ENCODE results near the gene GABARAPL1. TPM values are rescaled to one million over a fixed set of nuclear protein-coding genes. Genes with fewer than 3 reads are reported as not detected.
A peak's percentile ranks its signal among the peaks of the same experiment; 100 is the strongest.

The GABARAPL1 gene
- 213 and 253 TPM in 2 replicates for polyA plus RNA-seq
- 95.7 and 113 TPM in 2 replicates for polyA minus RNA-seq

- Histone ChIP-seq H3F3A (ENCODE audit: insufficient read depth, low read length, poor library complexity, severe bottlenecking) (no peaks in the 10 kb centered on the region), H3K27me3 (ENCODE audit: insufficient read depth, low read depth, low read length) (no peaks in the 10 kb centered on the region), H3K4me2 (ENCODE audit: low read length) (peak within 1 kb of the TSS; percentile 57), H3K9me3 (ENCODE audit: low read length) (no peaks in the 10 kb centered on the region), H3K27ac (ENCODE audit: low read length) (peak within 1 kb of the TSS; percentile 93), H3K4me3 (ENCODE audit: low read length) (peak within 1 kb of the TSS; percentile 96), H3K36me3 (ENCODE audit: insufficient read depth, low read length) (no peaks in the 10 kb centered on the region), H4K20me1 (ENCODE audit: insufficient read depth) (no peaks in the 10 kb centered on the region), H2AFZ (ENCODE audit: low read depth, low read length) (peak within 1 kb of the TSS; percentile 99), H3K9me2 (ENCODE audit: insufficient read depth, low read length) (no peaks in the 10 kb centered on the region), H3K79me2 (replicated peaks; ENCODE audit: insufficient read depth, low read length) (peaks cover 27% of the 10 kb centered on the region), H3K9ac (ENCODE audit: low read length) (peak within 1 kb of the TSS; percentile 99)
- TF ChIP-seq TAF1 (IDR thresholded peaks at IDR 0.05; ENCODE audit: low read depth) (no peak), MXI1 (conservative IDR thresholded peaks at IDR 0.05; ENCODE audit: poor library complexity, severe bottlenecking) (no peak), EP300 (conservative IDR thresholded peaks at IDR 0.05; ENCODE audit: poor library complexity, severe bottlenecking) (no peak), SMC3 (conservative IDR thresholded peaks at IDR 0.05; ENCODE audit: poor library complexity) (no peak), POLR2AphosphoS5 (IDR thresholded peaks at IDR 0.05) (peak; percentile 81), RAD21 (conservative IDR thresholded peaks at IDR 0.05) (no peak), EZH2 (IDR thresholded peaks at IDR 0.05; ENCODE audit: borderline replicate concordance, insufficient read depth, low read length, poor library complexity, severe bottlenecking) (no peak), REST (IDR thresholded peaks at IDR 0.05; ENCODE audit: borderline replicate concordance) (peak; percentile 65), CTCF (IDR thresholded peaks at IDR 0.05; ENCODE audit: poor library complexity, severe bottlenecking) (no peak)
Measured at GRCh38 chr12:10212739-10213131, at the start of gene GABARAPL1. GABARAPL1 (plus strand) TSS chr12:10212877; CDS start chr12:10213130, 253 bp downstream.

GRCh38 chr12:10163084-10163483, 49.6 kb upstream of the GABARAPL1 start:
- no peaks in the 10 kb centered on the region for H3F3A ChIP-seq (ENCODE audit: insufficient read depth, low read length, poor library complexity, severe bottlenecking)
- peaks cover 2% of the 10 kb centered on the region for H3K9me3 ChIP-seq (ENCODE audit: low read length)
- no peak overlapping the region for H3K4me3 ChIP-seq (ENCODE audit: low read length)
- no peak overlapping the region for H3K9ac ChIP-seq (ENCODE audit: low read length)
- no peaks in the 10 kb centered on the region for H3K79me2 ChIP-seq (replicated peaks; ENCODE audit: insufficient read depth, low read length)
- no peak overlapping the region for H2AFZ ChIP-seq (ENCODE audit: low read depth, low read length)
- TF ChIP-seq TAF1 (IDR thresholded peaks at IDR 0.05; ENCODE audit: low read depth), result no peak
- TF ChIP-seq CTCF (IDR thresholded peaks at IDR 0.05; ENCODE audit: poor library complexity, severe bottlenecking), result no peak
- no peak for TF ChIP-seq EP300 (conservative IDR thresholded peaks at IDR 0.05; ENCODE audit: poor library complexity, severe bottlenecking)
- TF ChIP-seq RAD21 (conservative IDR thresholded peaks at IDR 0.05), result no peak
- TF ChIP-seq REST (IDR thresholded peaks at IDR 0.05; ENCODE audit: borderline replicate concordance), result no peak
- TF ChIP-seq MXI1 (conservative IDR thresholded peaks at IDR 0.05; ENCODE audit: poor library complexity, severe bottlenecking), result no peak
- no peak for TF ChIP-seq EZH2 (IDR thresholded peaks at IDR 0.05; ENCODE audit: borderline replicate concordance, insufficient read depth, low read length, poor library complexity, severe bottlenecking)
- TF ChIP-seq SMC3 (conservative IDR thresholded peaks at IDR 0.05; ENCODE audit: poor library complexity), result no peak
- TF ChIP-seq POLR2AphosphoS5 (IDR thresholded peaks at IDR 0.05), result no peak
- H3K27ac ChIP-seq (ENCODE audit: low read length), result no peak overlapping the region
- H4K20me1 ChIP-seq (ENCODE audit: insufficient read depth), result no peaks in the 10 kb centered on the region
- H3K9me2 ChIP-seq (ENCODE audit: insufficient read depth, low read length), result no peaks in the 10 kb centered on the region
- H3K4me2 ChIP-seq (ENCODE audit: low read length), result no peak overlapping the region
- H3K27me3 ChIP-seq (ENCODE audit: insufficient read depth, low read depth, low read length), result no peaks in the 10 kb centered on the region
- H3K36me3 ChIP-seq (ENCODE audit: insufficient read depth, low read length), result no peaks in the 10 kb centered on the region

Data from neural cell (in vitro differentiated cells).